GM12891 (cell line): ENCODE measurements around the gene ARID1B.

Experiments
- POLR2A ChIP-seq: IDR thresholded peaks from 2 replicates; pipeline ENCODE4 v1.6.1; 2011; ENCODE audit warnings: low read depth, low read length, control low read depth
- POLR2AphosphoS5 ChIP-seq: IDR thresholded peaks from 2 replicates; pipeline ENCODE4 v1.6.1; 2011; ENCODE audit warnings: low read depth, low read length, control low read depth
- SPI1 ChIP-seq: IDR thresholded peaks from 2 replicates; pipeline ENCODE4 v1.6.1; 2011; ENCODE audit warnings: low read depth, low read length, control low read depth
- TAF1 ChIP-seq: IDR thresholded peaks from 2 replicates; pipeline ENCODE4 v1.6.1; 2011; ENCODE audit warnings: low read depth, low read length, control low read depth

DNA sequence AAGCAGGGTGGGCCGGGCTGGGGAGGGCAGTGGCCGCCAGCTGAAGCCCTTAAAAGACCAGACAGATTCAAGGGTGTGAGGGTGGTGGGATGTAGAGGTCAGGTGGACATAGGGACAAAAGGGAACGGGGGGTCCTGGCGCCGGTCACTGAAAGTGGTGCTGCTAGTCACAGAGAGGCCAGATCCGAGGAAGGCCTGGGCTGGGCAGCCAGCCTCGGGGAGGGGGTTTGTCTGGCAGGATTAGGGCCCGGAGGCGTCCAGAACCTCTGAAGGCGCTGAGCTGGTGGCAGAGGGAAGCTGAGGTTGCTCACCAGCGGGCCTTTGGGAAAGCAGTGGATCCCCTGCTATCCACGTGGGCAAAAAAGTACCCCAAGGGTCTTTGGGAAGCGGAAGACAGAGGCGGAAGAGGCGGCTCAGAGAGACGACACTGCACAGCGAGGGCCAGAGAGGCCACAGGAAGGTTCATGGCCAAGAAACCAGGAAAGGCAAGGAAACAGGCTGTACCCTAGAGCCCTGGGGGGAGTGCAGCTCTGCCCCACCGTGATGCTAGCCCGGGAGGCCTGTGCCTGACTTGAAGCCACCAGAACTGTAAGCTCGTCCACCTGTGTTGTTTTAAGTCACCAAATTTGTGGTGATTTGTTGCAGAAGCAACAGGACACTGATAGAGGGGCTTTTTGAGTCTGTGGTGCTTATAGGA is 440.2 kb downstream of the ARID1B start:
- TF ChIP-seq POLR2A (no peak), SPI1 (no peak), TAF1 (no peak), POLR2AphosphoS5 (no peak)
